ENCODE data around the gene DENND1A. TPM values are rescaled to one million over a fixed set of nuclear protein-coding genes. Genes with fewer than 3 reads are reported as not detected.

Gene DENND1A
- total RNA-seq, 1 donor from 2014 or later: 16.3 TPM

DNA sequence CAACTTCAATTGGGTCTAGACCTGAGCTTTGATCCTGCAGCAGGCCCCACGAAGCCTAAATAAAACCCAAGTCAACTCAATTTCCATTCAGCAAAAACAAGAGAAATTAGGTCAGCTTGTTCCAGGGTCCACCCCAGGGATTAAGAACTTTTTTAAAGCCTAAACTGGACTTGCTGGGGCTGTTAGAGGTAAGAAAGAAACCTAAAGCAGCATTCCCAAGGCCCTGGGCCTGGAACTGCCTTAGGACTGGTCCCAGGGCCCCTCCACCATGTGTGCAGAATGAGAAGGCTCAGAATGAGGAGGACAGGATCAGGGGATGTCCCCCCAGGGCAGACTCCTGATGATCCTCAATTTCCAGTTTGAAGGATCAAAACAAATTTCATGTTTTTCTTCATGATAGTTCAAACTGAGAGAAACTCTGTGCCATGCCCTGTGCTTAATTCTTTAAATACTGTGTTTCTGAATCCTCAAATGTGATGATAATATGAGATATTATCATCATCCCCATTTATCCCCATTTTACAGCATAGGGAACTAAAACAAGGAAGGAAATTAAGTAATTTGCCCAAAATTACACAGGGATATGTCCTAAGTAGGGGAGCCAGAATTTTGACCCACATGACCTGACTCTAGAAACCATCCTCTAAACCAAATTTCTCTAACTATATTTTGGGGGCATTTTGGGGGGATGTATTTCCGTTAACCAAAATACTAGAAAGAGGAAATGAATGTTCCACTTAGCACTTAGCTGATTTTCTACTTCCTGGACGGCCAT is 64.5 kb downstream of the DENND1A start:
- DNase-seq (ENCODE audit: low read depth): no peak

DNA sequence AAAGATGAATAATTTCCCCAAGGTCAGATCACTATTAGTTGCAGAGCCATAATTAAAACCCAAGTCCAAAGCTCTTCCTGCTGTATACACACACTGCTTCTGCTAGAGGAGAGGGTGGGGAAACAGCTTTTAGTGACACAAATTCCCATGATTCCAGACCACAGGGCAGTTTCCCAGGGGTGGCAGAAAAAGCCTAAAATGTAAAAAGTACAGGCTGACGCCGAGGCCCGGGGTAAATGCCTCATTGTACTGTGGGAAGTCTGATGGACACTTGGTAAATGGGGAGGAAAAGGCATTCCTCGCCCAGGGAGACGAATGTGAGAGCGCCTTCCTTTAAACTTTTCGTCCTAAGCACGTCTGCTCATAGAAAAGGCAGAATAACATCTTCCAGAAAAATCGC is 65.7 kb downstream of the DENND1A start:
- DNase-seq (ENCODE audit: low read depth): no peak

DNA sequence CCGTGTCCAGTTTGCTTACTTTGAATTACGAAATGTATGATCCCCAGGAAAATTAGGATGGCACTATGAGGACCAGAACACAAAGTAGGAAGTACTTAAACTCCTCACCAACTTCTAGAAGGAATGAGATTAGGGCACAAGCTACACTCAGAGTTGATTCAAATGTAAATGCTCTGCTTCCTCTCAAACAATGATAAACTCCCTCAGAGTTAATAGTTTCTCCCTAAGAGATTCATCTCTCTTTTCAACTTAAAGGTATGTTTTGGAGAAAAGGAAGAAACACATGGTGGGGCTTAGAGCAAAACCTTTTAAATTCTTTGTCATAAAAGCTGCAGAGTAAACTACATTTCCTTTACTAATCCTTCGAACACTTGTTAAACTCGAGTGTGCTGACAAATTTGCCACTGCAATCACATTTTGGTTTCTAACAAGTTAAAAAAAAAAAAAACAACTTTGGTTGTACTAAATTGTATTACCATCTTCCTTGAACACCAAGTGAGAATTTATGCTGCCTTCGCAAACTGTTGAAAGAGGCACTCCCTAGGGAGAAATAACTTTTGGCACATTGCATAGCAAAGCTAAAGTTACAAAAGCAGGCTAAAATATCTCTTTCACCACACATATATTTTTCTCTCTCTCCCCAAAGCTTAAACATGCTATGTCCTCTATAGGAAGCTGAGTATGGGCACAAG is 66.6 kb downstream of the DENND1A start:
- DNase-seq (ENCODE audit: low read depth): peak; percentile 46

DNA sequence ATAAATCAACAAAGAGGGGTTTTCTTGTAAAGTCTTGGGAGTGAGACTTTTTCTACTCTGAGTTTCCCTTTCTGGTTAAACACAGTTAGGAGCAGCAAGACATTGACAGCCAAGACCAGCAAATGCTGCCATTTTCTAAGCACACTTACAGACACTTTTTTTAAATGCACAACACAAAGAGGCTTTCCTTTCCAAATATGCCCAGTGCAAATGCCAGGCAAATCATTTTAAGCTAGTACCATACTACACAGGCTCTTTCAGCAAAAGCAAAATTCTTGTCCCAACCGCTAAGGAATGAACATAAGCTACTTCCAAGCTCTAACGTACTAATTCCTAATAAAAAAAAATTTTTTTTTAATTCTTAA is 68.2 kb downstream of the DENND1A start:
- DNase-seq (ENCODE audit: low read depth): no peak

DNA sequence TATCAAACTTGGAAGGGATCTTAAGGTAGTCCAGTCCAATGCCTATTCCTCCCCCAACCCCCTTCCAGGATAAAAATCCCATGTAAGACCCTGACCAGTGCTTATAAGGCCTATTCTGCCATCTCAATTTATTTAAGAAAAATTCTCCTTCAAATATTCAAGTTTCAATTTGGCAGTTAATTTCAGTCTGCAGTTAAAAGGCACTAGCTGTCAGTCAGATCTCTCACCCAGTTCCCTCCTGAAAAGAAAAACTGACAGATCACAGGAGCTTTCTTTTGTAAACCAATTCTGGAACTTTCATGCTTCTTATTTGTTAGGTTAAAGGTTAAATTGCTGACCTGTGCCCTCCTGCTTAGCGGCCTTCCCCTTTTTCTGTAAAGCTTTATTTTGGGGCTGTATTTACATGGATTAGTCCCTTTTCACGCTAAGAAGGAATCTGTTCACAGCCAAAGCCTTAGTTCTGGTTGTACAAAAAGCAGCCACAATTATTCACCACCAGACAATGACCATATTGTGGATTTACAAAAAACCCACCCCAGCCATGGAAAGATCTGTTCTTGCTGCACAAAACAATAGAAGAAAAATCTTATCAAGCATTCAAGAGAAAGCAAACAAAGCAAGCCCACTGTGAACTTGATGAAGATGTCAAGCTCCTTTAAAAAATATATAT is 68.7 kb downstream of the DENND1A start:
- no peak for DNase-seq (ENCODE audit: low read depth)

DNA sequence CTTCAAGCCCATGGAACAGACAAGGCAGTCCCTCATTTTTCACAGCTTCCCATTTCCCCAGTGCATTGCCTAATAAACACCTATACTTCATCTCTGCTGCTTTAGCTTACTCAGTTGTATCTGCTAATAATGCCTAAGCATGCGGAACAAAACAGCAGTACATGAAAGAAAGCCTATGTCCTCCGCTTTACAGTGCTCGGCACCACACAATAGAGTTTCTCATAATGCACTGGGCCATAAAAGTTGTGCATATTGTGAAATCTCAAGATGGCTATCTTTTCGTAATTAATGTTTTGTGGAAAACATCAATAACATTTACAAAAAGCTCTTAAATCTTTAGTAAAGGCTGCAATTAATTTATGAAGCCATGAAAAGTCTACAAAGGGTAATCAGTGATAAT is 69.3 kb downstream of the DENND1A start:
- no peak for DNase-seq (ENCODE audit: low read depth)

DNA sequence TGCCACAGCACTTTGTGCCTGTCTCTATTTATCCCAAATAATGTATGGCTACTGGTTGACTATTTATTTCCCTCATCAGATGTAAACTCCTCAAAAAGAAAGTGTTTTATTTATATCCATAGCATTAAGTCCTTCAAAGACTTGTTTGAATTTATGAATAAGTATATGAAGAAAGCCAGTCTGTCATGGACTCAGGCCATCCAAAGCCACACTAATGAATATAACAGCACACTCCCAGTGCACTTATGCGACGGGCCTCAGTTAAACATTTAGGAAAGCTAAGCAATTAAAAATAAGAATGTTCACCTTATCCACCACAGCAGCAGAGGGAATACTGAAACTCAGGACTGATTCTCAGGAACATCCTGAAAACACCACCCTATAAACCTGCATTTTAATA is 77.5 kb downstream of the DENND1A start:
- no peak for DNase-seq (ENCODE audit: low read depth)

DNA sequence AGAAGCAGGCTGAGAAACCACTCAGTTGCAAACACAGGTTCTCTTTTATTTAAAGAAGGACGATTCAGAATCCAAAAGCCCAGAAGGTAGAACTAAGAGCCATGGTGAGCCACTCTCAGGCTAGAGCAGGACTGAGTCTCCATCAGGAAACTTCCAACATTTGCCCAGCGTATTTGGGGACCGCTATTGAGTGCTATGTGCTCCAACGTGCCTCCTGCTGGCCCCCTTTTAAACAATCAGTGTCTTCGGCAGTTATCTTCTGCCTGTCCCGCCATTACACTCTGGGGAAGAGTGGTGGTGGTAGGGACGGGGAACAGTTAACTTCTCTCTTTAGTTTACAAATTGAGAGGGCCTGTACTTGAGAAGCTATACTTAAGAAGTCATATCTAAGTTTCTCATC is 78.1 kb downstream of the DENND1A start:
- DNase-seq (ENCODE audit: low read depth): no peak

DNA sequence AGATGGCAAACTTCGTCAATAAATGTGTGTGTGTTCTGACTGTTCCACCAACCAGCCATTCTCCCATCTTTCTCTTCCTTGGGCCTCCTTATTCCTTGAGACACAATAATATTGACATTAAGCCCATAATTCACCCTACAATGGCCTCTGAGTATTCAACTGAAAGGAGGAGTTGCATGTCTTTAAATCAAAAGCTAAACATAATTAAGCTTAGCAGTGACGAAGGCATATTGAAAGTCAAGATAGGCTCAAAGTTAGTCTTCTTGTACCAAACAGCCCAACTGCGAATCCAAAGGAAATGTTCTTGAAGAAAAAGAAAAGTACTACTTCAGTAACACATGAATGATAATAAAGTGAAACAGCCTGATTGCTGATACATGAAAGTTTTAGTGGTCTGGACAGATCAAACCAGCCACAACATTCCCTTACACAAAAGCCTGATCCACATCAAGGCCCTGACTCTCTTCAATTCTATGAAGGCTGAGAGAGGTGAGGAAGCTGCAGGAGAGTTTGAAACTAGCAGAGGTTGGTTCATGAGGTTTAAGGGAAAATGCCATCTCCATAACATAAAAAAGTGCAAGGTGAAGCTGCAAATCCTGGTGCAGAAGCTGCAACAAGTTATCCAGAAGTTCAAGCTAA is 81.4 kb downstream of the DENND1A start:
- no peak for DNase-seq (ENCODE audit: low read depth)

DNA sequence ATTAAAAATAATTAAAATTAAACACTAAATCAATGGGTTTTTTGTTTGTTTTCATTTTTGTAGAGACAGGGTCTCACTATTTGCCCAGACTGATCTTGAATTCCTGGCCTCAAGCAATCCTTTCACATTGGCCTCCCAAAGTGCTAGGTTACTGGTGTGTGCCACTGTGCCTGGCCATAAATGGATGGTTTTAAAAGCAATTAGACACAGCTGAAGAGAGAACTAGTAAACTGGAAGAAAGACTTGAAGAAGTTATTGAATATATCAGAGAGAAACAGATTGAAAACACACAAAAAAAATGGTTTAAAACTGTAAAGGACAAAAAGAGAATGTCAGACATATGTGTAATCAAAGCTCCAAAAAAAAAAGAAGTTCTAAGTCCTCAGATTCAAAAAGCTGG is 83.0 kb downstream of the DENND1A start:
- DNase-seq (ENCODE audit: low read depth): no peak

DNA sequence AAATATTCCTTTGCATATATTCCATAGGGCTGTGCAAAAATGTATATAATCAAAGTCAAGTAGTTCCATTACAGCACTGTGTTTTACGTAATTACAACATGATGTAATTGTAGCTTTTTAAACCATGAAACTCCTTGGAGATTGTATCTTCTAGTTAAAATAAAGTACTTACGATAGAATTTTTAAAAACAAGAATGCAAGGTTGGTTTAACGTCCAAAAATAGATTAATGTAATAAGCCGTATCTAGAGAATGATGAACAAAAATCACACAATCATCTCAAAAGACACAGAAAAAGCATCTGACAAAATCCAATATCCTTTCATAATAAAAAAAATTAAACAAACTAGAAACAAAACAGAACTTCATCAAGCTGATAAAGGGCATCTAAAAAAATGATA is 86.2 kb downstream of the DENND1A start:
- no peak for DNase-seq (ENCODE audit: low read depth)

DNA sequence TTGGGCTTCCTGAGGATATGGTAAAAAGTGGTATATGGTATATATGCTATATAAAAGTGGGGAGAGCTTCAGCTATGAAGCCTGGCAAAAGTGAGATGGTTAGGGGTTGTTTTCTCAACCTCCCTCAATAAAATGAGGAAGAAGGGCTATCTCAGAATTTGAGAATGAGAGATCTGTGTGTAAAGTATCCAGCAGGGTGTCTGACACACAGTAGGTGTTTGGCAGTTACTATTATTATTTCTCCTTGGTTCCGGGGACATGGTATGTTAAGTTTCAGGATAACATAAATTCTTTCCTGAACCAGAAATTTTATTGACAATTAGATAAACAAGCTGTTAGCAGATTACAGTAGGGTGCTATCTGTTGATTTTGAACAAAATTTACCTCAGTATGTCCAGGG is 94.1 kb downstream of the DENND1A start:
- DNase-seq (ENCODE audit: low read depth): no peak

DNA sequence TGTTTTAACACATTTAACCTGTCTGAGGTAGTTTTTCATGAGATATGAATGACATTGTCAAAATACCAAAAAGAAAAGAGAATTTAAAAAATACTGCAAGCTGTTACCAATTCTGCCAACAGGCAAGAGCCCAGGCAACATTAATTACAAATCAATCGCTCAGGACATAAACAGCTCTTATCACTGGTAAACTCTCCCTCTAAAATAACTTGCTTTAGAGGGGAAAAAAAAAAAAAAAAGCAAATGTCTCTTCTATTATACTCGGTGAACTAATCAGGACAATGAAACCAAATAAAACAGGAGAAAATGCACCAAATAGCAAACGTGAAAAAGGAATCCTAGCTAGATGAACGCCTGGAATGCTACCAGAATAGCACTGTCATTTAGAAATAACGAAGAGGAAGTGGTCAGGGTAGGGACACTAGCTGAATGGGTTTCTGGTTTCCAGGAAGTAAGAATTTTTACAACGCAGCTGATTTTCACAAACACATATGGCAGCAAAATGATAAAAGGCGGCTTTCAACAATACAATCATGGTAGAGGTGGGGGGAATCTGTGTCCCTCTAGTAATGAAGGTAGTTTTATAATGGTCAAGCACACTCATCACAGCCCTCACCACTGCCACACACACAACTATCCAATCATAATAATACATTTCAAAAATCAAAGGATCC is 94.9 kb downstream of the DENND1A start:
- peak; percentile 15 for DNase-seq (ENCODE audit: low read depth)

DNA sequence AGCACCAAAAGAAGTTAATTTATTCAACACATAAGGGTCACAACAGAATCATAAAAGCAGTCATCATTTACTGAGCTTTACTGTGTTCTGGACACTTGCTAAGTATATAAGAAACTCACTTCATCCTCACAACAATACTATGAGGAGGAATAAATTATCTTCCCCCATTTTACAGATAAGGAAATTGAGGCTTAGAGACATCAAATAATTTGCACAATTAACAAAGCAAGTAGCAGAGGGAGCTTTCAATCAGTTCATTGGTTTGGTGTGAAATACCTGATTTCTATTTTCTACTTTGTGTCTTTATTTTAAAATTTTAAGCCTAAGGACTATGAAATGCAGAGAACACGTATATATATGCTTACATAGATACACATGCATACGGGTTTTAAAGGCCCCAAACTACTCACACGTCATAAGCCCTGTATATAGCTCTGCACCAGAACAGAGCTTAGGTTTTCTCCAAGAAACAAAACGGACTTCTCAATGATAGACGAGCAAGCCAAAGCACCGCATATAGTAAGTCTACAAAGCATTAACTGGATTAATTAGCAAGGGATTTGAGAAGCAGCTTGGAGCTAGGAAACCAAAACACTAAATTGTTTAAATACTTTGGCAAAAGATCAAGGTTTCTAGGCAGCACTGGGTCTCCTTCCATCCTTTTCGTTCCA is 95.6 kb downstream of the DENND1A start:
- no peak for DNase-seq (ENCODE audit: low read depth)

DNA sequence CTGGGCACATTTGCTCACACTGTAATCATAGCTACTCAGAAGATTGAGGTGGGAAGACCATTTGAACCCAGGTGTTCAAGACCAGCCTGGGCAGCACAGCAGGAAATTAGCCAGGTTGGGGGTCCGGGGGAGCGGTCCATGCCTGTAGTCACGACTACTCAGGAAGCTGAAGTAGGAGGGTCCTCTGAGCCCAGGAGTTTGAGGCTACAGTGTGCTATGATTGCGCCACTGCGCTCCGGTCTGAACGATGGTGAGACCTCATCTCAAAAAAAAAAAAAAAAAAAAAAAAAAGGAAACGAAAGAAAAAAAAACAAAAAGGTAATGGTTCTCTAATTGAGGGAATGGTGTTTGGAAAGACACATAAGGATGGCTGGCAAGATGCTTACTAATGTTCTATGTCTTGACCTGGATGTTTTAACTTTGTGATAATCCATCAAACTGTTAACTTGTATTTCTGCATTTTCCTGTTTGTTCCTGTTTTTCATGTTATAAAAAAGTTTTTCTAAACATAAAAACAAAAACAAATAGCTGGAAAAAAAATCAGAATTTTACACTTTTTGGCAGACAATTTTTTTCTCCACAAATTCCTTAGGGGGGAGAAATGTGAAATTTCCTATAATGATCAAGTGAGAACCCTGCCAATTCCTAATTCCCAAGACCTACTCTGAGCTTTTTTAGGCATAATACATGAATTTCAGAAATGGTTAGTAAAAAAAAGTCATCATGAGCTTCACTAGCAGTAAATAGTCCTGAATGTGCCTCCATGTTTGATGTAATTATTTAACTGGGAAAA is 96.9 kb downstream of the DENND1A start:
- no peak for DNase-seq (ENCODE audit: low read depth)

DNA sequence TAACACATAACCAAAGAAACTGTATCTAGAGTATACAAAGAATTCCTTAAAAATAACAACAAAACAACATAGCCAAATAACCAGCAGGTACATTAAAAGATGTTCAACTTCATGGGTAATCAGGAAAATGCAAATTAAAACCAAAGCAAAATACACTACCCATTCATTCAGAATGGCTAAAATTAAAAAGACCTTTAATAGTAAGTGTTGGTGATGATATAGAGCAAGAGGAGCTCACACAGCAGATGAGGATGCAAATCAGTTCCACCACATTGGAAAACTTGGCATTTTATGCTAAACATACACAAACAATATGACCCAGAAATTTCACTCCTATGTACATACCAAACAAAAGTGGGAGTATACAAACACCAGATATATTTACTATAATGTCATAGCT is 97.8 kb downstream of the DENND1A start:
- no peak for DNase-seq (ENCODE audit: low read depth)

DNA sequence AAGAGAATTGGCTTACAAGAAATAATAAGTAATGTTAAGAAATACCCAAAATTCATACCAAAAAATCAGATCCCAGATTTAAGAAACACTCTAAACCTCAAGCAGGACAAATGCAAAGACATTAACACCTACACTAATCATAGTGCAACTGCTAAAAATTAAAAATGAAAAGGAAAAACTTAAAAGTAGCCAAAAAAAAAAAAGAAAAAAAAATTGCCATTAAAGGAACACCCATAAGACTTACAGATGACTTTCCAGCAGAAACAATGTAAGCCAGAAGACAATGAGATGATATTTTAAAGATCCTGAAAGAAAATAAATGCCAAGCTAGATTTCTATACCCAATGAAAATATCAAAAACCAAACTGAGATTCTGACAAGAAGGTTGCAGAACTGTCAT is 101.5 kb downstream of the DENND1A start:
- peak; percentile 4 for DNase-seq (ENCODE audit: low read depth)

DNA sequence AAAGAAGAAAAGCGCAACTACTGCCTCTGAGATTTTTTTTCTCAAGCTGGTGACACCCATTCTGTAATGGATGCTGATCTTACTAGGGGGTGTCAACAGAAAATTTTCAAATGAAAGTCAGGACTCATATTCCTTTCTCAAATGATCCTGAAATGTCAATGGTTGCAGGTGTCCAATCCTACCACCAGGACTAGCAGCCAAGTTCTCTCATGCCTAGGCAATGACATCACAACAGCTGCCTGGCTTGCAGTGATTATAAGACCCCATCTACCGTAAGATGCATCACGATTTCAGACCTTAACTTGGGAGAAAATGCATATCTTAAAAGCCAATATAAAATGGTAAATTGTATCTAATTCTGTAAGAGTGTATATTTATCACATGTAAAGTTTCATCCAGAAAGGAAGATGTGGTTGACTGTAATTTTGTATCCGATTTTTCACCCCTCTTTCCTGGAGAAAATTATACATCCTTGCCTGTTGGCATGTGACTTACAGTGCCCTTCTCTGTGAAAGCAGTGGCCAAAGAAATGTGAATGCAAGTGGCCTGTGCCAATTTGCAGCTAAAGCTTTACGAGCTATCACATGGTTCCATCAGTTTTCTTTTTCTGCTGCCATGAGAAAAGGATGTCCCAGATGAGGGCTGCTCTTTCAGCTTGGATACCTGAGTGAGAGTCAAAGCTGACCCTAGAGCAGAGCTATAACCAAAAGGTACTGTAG is 104.4 kb downstream of the DENND1A start:
- peak; percentile 72 for DNase-seq (ENCODE audit: low read depth)

DNA sequence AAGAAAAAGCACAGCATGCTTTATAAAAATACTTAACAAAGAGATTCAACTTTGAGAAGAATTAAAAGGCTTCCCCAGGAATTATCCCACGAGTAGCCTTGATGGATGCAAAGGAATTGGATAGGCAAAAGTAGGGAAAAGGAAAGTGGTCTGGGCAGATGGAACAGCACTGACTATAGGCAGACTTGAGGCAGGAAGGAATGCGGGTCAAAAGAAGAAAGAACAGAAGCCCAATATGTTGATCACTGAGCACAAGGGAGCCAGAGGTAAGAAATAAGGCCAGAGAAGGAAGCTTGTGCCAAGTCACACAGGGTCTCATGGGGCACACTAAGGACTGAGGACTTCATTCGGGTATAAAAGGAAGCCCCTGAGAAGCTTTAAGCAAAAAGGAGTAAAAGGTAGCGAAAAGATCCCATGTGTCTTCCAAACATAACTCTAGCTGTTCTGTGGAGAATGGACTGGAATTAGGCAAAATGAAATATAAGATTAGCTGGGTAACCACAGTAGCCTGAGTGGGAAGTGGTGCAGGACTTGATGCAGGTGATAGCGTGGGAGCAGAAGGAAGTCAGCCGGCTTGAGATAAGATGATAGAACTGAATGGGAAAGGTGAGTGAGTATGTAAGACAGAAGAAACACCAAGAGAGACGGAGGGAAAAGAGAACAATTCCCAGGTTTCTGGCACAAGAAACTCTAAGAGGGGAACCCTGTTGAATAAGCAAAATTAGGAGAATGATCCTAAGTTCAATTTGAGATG is 106.6 kb downstream of the DENND1A start:
- no peak for DNase-seq (ENCODE audit: low read depth)
